Spinal cord (tissue), 10 donors: ENCODE data around the gene RNF167. TPM values are rescaled to one million over a fixed set of nuclear protein-coding genes. Genes with fewer than 3 reads are reported as not detected.
A peak's percentile ranks its signal among the peaks of the same experiment; 100 is the strongest.

ENCODE experiments used
- DNase-seq, 6 donors: peaks; one replicate each; pipeline versions ENCODE4 v3.0.0 to v3.0.0-alpha.2; 2013 to 2015; ENCODE audit warnings: low spot score in 6 of 6, low read depth in 4 of 6
- H3K27ac ChIP-seq: one replicate; pipeline ENCODE4 v1.5.1; 2013; ENCODE audit warnings: low read depth, low read length, control low read depth
- H3K27me3 ChIP-seq: one replicate; pipeline ENCODE4 v1.6.1; 2013; ENCODE audit warnings: low read length; ENCODE audit not compliant: control insufficient read depth, insufficient read depth
- H3K36me3 ChIP-seq: one replicate; pipeline ENCODE4 v1.6.1; 2013; ENCODE audit warnings: low read length; ENCODE audit not compliant: control insufficient read depth, insufficient read depth
- H3K4me1 ChIP-seq: one replicate; pipeline ENCODE4 v1.6.1; 2013; ENCODE audit warnings: low read length; ENCODE audit not compliant: control insufficient read depth, insufficient read depth
- H3K4me3 ChIP-seq: one replicate; pipeline ENCODE4 v1.5.1; 2013; ENCODE audit warnings: low read depth, low read length, control low read depth
- H3K9me3 ChIP-seq: one replicate; pipeline ENCODE4 v1.6.1; 2013; ENCODE audit warnings: low read length; ENCODE audit not compliant: control insufficient read depth, insufficient read depth
- WGBS: methylation state at CpG from one replicate; pipeline ENCODE4 v1.1.5; 2013; ENCODE audit warnings: missing lambda C conversion rate; ENCODE audit not compliant: insufficient coverage; 5-methylcytosine and 5-hydroxymethylcytosine counted together
- polyA plus RNA-seq, 2 donors: library from polyadenylated mRNA; unstranded; fragments of 120-200 nt; gene quantifications; one replicate each; pipeline ENCODE4 v1.2.1, GENCODE V29; 2013; ENCODE audit not compliant: insufficient read length in 2 of 2
- total RNA-seq, 2 donors: library from RNA; depleted of rRNA in 1 of 2; stranded (reverse); fragments of 120-200 nt in 1 of 2; fragments of >200 nt in 1 of 2; gene quantifications; one replicate each; pipeline versions ENCODE4 v1.2.3 to v1.2.4, GENCODE V29; 2013 to 2014
- donor health status: healthy.

The RNF167 gene
- total and polyA plus RNA-seq, 4 donors = 23.5 to 133 (median 92.6) TPM

DNA sequence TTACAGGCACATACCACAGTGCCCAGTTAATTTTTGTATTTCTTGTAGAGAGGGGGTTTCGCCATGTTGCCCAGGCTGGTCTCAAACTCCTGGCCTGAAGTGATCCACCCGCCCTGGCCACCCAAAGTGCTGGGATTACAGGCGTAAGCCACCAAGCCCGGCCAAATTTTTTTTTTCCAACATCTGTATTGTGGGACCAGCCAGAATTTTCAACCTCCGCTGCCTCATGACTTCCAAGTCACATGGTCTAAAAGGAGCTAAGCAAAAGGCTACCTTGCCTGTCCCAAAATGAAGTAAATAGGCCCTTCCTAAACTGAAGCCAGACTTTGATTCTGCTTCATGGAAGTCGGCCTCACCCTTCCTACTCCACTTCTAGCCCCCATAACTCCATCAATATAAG lies 31.8 kb downstream of the RNF167 start:
- H3K4me3 ChIP-seq = no peak overlapping the region
- H3K36me3 ChIP-seq = peaks cover 74% of the 10 kb centered on the region
- no peak for DNase-seq
- 94% methylated on average over 4 of the region's 6 CpGs for WGBS
- H3K4me1 ChIP-seq = peaks cover 27% of the 10 kb centered on the region
- no peaks in the 10 kb centered on the region for H3K9me3 ChIP-seq
- no peak overlapping the region for H3K27ac ChIP-seq
- H3K27me3 ChIP-seq = no peaks in the 10 kb centered on the region

GRCh38 chr17:4972322-4972721 lies 32.3 kb downstream of the RNF167 start:
- WGBS = no CpG with 5 or more reads among the region's 12 CpGs
- Histone ChIP-seq H3K4me3 (no peak overlapping the region), H3K36me3 (peaks cover 79% of the 10 kb centered on the region), H3K27me3 (no peaks in the 10 kb centered on the region), H3K27ac (no peak overlapping the region), H3K4me1 (peaks cover 26% of the 10 kb centered on the region), H3K9me3 (no peaks in the 10 kb centered on the region)
- no peak for DNase-seq

DNA sequence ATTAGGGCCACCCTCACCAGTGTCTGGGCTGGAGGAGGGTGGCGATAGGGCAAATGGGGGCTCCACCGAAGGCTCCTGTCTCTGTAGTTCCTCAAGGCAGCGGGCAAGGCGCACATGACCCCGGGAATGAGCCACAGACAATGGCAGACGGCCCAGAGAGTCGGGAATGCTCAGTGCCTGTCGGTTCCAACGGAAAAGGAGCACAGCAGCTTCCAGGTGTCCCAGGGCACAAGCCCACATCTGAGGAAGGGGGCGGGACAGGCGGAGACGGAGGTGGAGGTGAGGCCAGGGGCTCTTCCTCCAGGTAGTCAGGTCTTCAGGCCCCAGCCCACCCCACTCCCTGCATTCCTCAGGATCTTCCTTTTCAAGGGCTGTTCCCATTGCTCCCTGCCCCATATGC lies 32.7 kb downstream of the RNF167 start:
- 66% methylated on average over 12 of the region's 12 CpGs for WGBS
- H3K36me3 ChIP-seq = peaks cover 82% of the 10 kb centered on the region
- DNase-seq = no peak

GRCh38 chr17:4973256-4974114 lies 33.4 kb downstream of the RNF167 start:
- no peak for DNase-seq
- Histone ChIP-seq H3K27me3 (no peaks in the 10 kb centered on the region), H3K4me1 (peaks cover 19% of the 10 kb centered on the region), H3K27ac (no peak overlapping the region), H3K4me3 (no peak overlapping the region), H3K36me3 (peaks cover 87% of the 10 kb centered on the region), H3K9me3 (no peaks in the 10 kb centered on the region)
- WGBS = 93% methylated on average over 9 of the region's 10 CpGs

More for the DNA sequence above, 32.7 kb downstream of the RNF167 start:
- Histone ChIP-seq H3K27ac (no peak overlapping the region), H3K27me3 (no peaks in the 10 kb centered on the region), H3K4me1 (peaks cover 26% of the 10 kb centered on the region), H3K4me3 (no peak overlapping the region), H3K9me3 (no peaks in the 10 kb centered on the region)

DNA sequence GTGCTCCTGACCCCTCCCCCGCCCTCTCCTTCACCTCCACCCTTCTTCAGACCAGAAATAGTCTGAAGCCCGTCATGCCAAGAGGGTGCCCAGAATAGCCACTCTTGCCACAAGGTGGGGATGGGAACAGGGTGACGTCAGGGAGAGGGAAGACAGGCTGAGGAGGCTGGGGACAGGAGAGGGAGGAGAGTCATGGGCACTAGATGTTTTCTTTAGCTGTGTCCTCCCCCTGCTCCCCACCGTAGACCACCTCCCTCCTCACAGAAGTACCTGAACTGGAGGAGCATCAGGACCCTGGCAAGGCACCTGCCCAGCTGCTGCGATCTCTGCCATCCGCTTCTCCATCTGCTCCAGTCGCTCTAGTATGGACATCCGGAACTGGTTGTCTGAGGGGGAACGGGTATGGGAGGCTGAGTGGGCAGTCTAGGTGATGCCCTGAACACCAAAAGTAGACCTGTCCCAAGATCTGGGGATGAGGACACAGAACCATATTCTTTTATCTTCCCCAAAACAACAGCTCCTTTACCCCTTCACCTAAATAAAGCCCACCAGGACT lies 34.1 kb downstream of the RNF167 start:
- Histone ChIP-seq H3K36me3 (peaks cover 86% of the 10 kb centered on the region), H3K27me3 (no peaks in the 10 kb centered on the region), H3K4me3 (no peak overlapping the region), H3K27ac (no peak overlapping the region), H3K4me1 (peaks cover 12% of the 10 kb centered on the region), H3K9me3 (no peaks in the 10 kb centered on the region)
- DNase-seq = no peak
- WGBS = 88% methylated on average over 3 of the region's 9 CpGs

- Histone ChIP-seq H3K27ac (no peak overlapping the region), H3K4me3 (no peak overlapping the region), H3K4me1 (peaks cover 5% of the 10 kb centered on the region), H3K27me3 (no peaks in the 10 kb centered on the region), H3K36me3 (peaks cover 81% of the 10 kb centered on the region), H3K9me3 (no peaks in the 10 kb centered on the region)
- no peak for DNase-seq
These were observed 38.7 kb downstream of the RNF167 start for GRCh38 chr17:4978726-4979125.

GRCh38 chr17:4980644-4981216 lies 40.7 kb downstream of the RNF167 start:
- Histone ChIP-seq H3K4me1 (peaks cover 8% of the 10 kb centered on the region), H3K36me3 (peaks cover 71% of the 10 kb centered on the region), H3K9me3 (no peaks in the 10 kb centered on the region), H3K27me3 (no peaks in the 10 kb centered on the region), H3K27ac (no peak overlapping the region), H3K4me3 (no peak overlapping the region)
- WGBS = 42% methylated on average over 4 of the region's 6 CpGs
- peak in 2 of 6 donors; percentile 88 to 90 for DNase-seq

DNA sequence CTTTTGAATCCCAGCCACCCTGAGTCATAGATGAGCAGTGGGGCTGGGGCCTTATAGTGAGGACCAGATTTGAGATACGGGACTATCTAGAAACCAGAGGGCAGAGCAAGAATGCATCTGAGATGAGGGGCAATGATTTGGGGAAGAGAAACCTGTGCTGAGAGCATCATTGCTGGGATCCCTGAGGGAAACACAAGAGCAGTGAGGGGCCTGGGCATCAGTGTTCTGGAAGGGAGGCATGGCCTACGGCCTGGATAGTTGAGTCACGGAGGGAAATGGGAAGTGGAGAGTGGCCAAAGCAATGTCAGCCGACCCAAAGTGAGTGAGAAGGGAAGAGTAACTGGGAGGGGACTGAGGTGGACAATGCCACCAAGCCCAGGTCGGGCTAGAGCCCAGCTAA lies 42.2 kb downstream of the RNF167 start:
- no peak overlapping the region for H3K27ac ChIP-seq
- no peaks in the 10 kb centered on the region for H3K27me3 ChIP-seq
- H3K4me1 ChIP-seq = peaks cover 21% of the 10 kb centered on the region
- WGBS = 91% methylated on average over 4 of the region's 5 CpGs
- H3K36me3 ChIP-seq = peaks cover 65% of the 10 kb centered on the region
- H3K4me3 ChIP-seq = no peak overlapping the region
- no peak for DNase-seq
- no peaks in the 10 kb centered on the region for H3K9me3 ChIP-seq

DNA sequence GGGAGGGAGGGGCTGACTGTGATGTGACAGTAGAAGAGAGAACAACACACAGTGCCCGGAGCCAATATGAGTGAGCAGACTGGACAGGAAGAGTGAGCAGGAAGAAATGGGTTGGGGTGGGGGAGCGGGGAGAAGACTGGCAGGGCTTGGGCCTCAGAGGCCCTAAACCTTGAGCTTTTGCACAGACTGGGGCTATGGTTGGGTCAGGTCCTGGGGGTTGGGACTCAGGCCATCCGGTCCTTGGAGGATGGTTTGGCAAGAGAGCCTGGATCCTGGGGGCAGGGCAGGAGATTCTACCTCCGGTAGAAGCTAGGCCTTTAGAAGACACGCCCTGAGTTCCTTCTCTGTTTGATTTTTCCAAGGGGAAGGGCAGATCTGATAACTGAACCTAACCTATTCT lies 46.3 kb downstream of the RNF167 start:
- Histone ChIP-seq H3K36me3 (peaks cover 28% of the 10 kb centered on the region), H3K9me3 (no peaks in the 10 kb centered on the region), H3K4me1 (peaks cover 34% of the 10 kb centered on the region), H3K27ac (peak overlapping the region; percentile 6), H3K27me3 (no peaks in the 10 kb centered on the region), H3K4me3 (peak overlapping the region; percentile 85)
- WGBS = 65% methylated on average over 3 of the region's 5 CpGs
- DNase-seq = no peak
